Activated T-cell treated with anti-CD3 and anti-CD28 coated beads for 1 hour (primary cell): Measurements from ENCODE around the gene CCNYL1.
"Not testable (repeated sequence)": the region's sequence is repeated elsewhere in the genome, so short reads cannot be mapped to it uniquely, and the experiment has no call there.

Experiments
- DNase-seq: peaks from one replicate; pipeline ENCODE4 v3.0.0-alpha.2; 2020; ENCODE audit warnings: low read depth

The CCNYL1 gene

GRCh38 chr2:207710814-207711740, at the start of gene CCNYL1:
Gene CCNYL1 (plus strand): TSS chr2:207711640. CDS start chr2:207711897, 257 bp downstream.
- peak; percentile 91 for DNase-seq

- no peak for DNase-seq
Measured at GRCh38 chr2:207662203-207662602, 49.2 kb upstream of the CCNYL1 start.

DNA sequence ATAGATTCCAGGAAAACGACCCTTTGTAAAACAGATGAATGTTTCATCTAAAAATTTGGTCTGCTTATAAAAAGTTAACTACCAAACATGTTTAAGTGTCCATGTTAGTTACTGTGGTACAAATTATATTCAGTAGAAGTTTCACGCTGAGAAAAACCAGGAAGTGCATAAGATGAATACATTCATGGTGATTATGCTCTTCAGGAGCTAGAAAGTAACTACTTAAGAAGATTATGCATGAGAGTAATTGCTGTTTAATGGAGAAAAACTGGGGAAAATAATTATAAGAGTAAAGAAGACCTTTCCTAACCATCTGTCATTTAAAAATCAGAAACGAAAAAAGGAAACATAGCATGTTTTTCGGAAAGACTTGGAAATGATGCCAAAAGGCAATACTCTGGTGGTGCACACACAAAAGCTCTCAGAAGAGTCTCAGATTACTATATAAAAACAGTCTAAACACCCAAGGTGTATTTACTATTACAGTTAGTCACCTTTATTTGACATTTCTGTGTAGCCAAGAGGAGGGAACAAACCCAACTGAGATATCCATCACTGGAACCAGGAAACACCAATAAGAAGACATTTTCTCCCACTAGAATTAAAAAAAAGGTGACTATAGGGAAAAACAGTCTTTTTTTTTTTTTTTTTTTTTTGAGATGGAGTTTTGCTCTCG, 47.4 kb upstream of the CCNYL1 start:
- DNase-seq: no peak

DNA sequence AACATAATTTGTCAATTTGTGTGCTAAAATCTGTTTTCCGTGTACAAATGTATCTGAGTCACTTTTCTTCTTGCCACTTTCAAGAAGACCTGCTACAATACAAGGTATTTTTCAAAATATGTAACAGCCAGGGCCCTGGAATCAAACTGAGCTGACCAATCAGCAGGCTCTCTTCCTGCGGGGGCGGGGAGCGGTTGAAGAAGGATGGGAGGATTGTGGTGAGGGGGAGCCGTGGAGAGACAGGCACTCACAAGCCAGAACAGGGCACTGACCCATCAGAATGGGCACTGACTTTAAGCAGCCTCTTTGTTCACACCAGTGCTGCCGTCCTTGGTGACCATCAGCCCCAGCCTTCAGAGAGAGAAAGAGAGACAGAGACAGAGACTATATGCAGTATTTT, 40.6 kb upstream of the CCNYL1 start:
- DNase-seq: no peak

GRCh38 chr2:207673431-207673830, 38.0 kb upstream of the CCNYL1 start:
- DNase-seq: no peak

GRCh38 chr2:207674266-207674774, 37.1 kb upstream of the CCNYL1 start:
- no peak for DNase-seq

DNA sequence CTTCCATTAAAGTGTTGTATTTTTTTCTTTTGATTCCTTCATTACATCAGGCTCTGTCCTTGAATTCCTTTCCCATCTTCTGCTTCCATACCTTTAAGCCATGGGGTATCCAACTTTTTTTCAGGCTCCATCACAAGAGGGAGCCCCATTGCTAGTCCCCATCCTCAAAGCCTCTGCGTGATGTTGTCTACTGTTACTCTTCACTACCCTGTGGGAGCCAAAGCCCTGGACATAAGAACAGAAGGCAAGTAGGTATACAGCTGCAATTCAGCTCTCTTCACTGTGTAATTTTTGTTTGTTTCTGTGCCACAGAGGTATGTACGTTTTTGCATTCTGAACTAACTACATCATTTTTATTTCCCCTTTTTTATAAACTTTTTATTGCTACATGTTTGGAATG, 36.6 kb upstream of the CCNYL1 start:
- no peak for DNase-seq

- DNase-seq: no peak
Measured at GRCh38 chr2:207676827-207677354, 34.5 kb upstream of the CCNYL1 start.

GRCh38 chr2:207681431-207681830, 30.0 kb upstream of the CCNYL1 start:
- DNase-seq: no peak

DNA sequence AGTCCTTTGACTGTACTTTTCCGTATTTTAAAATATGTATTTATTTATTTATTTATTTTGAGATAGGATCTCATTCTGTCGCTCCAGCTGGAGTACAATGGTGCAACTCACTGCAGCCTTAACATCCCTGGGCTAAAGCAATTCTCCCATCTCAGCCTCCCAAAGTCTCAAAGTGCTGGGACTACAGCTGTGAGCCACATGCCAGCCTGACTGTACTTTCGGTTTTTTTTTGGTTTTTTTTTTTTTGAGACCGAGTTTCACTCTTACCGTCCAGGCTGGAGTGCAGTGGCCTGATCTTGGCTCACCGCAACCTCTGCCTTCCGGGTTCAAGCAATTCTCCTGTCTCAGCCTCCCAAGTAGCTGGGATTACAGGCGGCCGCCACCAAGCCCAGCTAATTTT, 28.9 kb upstream of the CCNYL1 start:
- DNase-seq: no peak

DNA sequence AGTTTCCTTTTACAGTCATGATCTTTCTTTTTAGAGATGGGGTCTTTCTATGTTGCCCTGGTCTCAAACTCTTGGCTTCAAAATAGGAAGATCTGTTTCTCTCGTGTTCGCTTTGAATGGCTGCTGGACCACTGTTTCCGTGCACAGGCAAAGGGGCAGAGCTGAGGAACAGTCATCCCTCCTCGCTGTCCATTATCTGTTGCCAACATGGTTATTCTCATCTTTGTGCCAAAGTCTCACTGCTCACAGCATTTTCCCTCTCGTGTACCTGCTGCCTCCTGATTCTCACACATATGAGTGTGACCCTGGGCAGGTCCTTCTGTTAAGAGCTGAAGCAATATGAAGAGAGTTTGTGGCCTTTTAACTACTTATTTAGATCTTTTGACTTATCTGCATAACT, 28.0 kb upstream of the CCNYL1 start:
- DNase-seq: no peak

DNA sequence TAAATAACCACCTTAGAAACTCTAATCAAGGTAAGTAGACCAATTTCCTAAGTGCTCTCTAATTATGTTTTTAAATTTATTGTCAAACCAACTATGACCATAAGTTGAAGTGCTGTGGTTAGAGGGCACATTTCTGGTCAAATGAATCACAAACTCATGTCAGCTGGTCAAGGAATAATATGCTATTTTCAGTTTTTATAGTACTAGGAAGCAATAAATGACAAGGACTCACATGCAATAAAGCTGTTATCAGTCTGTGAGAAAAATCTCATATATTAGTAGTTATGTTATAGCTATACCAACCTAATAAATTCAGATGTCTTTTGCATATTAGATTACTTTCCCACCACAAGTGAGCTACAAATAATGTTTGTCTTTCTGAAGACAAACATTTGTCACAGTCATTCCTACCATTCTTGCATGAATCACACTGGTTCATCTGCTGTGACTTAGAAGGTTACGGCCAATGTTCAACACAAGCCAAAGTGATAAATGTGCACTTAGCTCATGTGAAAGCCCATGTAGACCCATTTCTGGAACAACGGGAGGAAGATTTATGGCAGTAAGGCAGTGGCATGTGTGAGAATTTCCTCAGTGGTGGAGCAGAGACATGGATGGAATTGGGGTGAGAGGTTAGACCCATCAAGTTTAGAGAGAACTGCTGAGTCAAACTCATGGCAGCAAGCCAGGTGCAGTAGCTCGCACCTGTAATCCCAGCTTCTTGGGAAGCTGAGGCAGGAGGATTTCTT, 27.4 kb upstream of the CCNYL1 start:
- DNase-seq: no peak

GRCh38 chr2:207686812-207687211, 24.6 kb upstream of the CCNYL1 start:
- no peak for DNase-seq

- no peak for DNase-seq
Measured at GRCh38 chr2:207688597-207688996, 22.8 kb upstream of the CCNYL1 start.

DNA sequence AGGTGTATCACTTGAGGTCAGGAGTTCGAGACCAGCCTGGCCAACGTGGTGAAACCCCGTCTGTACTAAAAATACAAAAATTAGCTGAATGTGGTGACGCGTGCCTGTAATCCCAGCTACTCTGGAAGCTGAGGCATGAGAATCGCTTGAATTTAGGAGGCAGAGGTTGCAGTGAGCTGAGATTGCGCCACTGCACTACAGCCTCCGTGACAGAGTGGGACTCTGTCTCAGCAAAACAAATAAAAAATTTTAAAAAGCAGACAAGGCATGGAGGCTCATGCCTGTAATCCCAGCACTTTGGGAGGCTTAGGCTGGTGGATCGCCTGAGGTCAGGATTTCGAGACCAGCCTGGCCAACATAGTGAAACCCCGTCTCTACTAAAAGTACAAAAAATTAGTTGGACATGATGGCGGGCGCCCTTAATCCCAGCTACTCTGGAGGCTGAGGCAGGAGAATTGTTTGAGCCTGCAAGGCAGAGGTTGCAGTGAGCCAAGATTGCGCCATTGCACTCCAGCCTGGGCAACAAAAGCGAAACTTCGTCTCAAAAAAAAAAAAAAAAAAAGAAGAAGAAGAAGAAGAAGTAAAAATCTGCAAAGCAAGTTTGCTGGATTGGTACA, 20.5 kb upstream of the CCNYL1 start:
- DNase-seq: not testable (repeated sequence)

DNA sequence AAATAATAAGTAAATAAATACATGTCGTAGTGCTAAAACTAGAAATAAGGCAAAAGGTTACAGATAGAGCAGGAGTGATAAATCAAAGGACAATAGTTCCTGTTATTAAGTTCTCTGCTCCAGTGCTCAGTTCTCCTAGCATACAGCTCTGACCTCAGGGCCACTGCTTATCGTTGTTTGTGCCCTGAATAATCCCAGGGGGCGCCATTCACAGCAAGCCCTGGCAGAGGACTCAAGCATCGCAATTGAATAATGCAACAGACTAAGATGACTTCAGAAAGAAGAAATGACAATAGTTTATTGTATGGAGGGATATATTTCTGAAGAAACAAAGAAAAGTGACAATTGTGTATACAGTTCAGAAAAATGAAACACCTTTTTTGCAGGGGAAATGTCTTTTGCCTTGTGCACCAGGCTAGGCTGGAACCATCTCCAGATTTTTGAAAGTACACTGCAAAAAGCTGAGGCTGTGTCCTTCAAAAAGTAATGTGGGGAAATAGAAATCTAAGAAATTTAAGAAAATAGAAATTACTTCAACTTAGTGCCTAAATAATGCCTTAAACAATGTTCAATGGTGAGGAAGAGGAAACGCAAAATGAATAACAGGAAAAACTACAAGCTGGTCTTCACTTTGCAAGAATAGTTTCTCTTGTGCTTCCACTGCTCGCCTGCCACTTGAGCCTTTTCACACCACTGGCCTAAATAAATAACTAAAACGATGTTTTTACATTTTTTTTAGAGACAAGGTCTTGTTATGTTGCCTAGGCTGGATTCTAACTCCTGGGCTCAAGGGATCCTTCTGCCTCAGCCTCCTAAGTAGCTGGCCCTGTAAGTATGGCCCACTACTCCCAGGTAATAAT, 19.0 kb upstream of the CCNYL1 start:
- DNase-seq: peak; percentile 47

- no peak for DNase-seq
Measured at GRCh38 chr2:207693641-207694249, 17.7 kb upstream of the CCNYL1 start.

GRCh38 chr2:207694811-207695281, 16.6 kb upstream of the CCNYL1 start:
- no peak for DNase-seq

DNA sequence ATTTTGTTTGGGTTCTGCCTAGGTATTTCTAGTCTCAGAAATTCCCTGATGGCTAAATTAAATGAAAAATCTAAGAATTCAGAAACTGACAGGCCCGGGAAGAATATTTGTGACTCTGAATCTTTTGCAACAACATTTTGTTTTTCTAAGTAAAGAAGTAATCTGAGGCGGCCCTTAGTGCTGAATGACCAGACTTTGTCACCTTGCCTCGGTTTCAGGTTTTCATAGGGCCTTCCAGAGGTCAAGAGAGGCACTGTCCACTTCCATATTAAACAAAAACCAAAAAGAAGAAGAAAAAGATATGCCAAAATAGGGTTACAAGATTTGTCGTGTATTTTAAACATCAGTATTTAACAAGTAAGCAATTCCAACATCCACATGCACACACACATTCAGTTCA, 16.1 kb upstream of the CCNYL1 start:
- DNase-seq: no peak

GRCh38 chr2:207696911-207697310, 14.5 kb upstream of the CCNYL1 start:
- not testable (repeated sequence) for DNase-seq
